ENCODE measurements around the gene UBE2A.

DNA sequence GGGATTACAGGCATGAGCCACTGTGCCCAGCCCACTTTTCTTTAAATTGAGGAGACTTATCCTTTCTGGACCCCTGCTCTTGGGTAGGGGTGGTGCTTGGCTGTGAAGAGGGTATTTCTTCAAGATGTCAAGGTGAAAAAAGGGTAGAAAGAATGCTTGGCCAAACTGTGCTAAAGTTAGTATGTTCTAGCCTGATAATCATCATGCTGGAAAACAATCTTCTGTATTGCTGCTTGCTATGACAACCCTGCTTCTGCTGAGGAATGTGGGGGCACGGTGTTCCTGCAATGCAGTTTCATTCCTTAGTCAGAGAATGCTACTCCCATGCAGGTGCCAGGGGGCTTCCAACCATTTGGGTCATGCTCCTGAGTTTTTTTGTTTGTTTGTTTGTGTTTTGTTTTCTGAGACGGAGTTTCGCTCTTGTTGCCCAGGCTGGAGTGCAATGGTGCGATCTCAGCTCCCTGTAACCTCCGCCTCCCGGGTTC, 4.0 kb upstream of the UBE2A start:
- TF ChIP-seq, protein P1, sequence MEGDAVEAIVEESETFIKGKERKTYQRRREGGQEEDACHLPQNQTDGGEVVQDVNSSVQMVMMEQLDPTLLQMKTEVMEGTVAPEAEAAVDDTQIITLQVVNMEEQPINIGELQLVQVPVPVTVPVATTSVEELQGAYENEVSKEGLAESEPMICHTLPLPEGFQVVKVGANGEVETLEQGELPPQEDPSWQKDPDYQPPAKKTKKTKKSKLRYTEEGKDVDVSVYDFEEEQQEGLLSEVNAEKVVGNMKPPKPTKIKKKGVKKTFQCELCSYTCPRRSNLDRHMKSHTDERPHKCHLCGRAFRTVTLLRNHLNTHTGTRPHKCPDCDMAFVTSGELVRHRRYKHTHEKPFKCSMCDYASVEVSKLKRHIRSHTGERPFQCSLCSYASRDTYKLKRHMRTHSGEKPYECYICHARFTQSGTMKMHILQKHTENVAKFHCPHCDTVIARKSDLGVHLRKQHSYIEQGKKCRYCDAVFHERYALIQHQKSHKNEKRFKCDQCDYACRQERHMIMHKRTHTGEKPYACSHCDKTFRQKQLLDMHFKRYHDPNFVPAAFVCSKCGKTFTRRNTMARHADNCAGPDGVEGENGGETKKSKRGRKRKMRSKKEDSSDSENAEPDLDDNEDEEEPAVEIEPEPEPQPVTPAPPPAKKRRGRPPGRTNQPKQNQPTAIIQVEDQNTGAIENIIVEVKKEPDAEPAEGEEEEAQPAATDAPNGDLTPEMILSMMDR (conservative IDR thresholded peaks at IDR 0.05; ENCODE audit: low read depth, low read length), result no peak
- no peak for TF ChIP-seq EZH2phosphoT487 (IDR thresholded peaks at IDR 0.05; ENCODE audit: borderline replicate concordance, low read length)
- no peak for TF ChIP-seq EZH2 (IDR thresholded peaks at IDR 0.05; ENCODE audit: low read length, unreplicated experiment)
